GM12878 (cell line): ENCODE data around the gene ANTXR1. TPM values are rescaled to one million over a fixed set of nuclear protein-coding genes. Genes with fewer than 3 reads are reported as not detected.

Source experiments
- ATAC-seq: fragments of 200-7000 bp; cut with Tn5 transposase; 3 replicates; pipeline ENCODE4 v1.9.1; 2020; ENCODE audit warnings: mild to moderate bottlenecking, moderate library complexity
- BruUV-seq: library from RNA; stranded (reverse); fragments of 400-500 nt; replicated peaks from 2 replicates; lab custom pipeline; 2021; lab: Mats Ljungman, UMichigan
- CTCF ChIA-PET: fragments of 300-600 bp; sonication (Branson Sonifier 250); formaldehyde crosslinking; extraction: SDS; loops from one replicate; lab custom pipeline; 2021; ENCODE audit warnings: inconsistent platforms; lab: Yijun Ruan, JAX
- POLR2A ChIA-PET: fragments of 350-600 bp; formaldehyde crosslinking; extraction: SDS; loops from one replicate; lab custom pipeline; 2021; ENCODE audit warnings: inconsistent platforms; lab: Charles Lee
- RAD21 ChIA-PET: fragments of 300-600 bp; sonication (Branson Sonifier 250); formaldehyde crosslinking; loops from one replicate; lab custom pipeline; 2023; ENCODE audit warnings: antibody characterized with exemption; ENCODE audit not compliant: unreplicated experiment; lab: Charles Lee
- SMC1A ChIA-PET: fragments of 300-600 bp; sonication (Branson Sonifier 250); formaldehyde crosslinking; loops from one replicate; lab custom pipeline; 2023; ENCODE audit not compliant: unreplicated experiment, uncharacterized antibody; lab: Charles Lee
- DNase-seq: peaks from one replicate; pipeline ENCODE4 v3.0.0-alpha.2; 2011; ENCODE audit warnings: low read depth, low spot score
- FAIRE-seq: peaks from 3 replicates; lab custom pipeline; 2011; peaks lifted over from hg19 to GRCh38; lab: Jason Lieb, UNC
- H2AFZ ChIP-seq: 2 replicates; pipeline ENCODE4 v1.6.0; 2011; ENCODE audit warnings: low read depth, low read length, control low read depth; ENCODE audit not compliant: control insufficient read depth
- H3K27ac ChIP-seq: 2 replicates; pipeline ENCODE4 v1.5.1; 2011; ENCODE audit warnings: control low read depth; ENCODE audit not compliant: control insufficient read depth, insufficient read depth
- H3K27me3 ChIP-seq, 2 experiments: replicated peaks in 1 of 2; 2 replicates each; pipeline versions ENCODE4 v1.6.0 to v1.6.1; 2011; ENCODE audit warnings: low read length in 1 of 2; ENCODE audit not compliant: control insufficient read depth in 2 of 2, insufficient read depth in 2 of 2
- H3K36me3 ChIP-seq, 2 experiments: 2 replicates each; pipeline ENCODE4 v1.5.1; 2011; ENCODE audit warnings: low read length in 1 of 2; ENCODE audit not compliant: control insufficient read depth in 2 of 2, insufficient read depth in 2 of 2
- H3K4me1 ChIP-seq: 2 replicates; pipeline ENCODE4 v1.6.1; 2011; ENCODE audit warnings: mild to moderate bottlenecking, low read length, moderate library complexity, mixed read lengths; ENCODE audit not compliant: control insufficient read depth, insufficient read depth
- H3K4me2 ChIP-seq: 2 replicates; pipeline ENCODE4 v1.6.0; 2011; ENCODE audit warnings: control low read depth; ENCODE audit not compliant: control insufficient read depth, insufficient read depth
- H3K4me3 ChIP-seq: fragments of 200-600 bp; sonication (generic); 2 replicates; pipeline ENCODE4 v1.5.1; 2016
- H3K79me2 ChIP-seq: 2 replicates; pipeline ENCODE4 v1.6.0; 2011; ENCODE audit warnings: low read length; ENCODE audit not compliant: control insufficient read depth, insufficient read depth
- H3K9ac ChIP-seq: 2 replicates; pipeline ENCODE4 v1.8.0; 2011; ENCODE audit warnings: low read length, control low read depth, mixed read lengths; ENCODE audit not compliant: control insufficient read depth, insufficient read depth
- H3K9me3 ChIP-seq: replicated peaks from 3 replicates; pipeline ENCODE4 v1.5.1; 2011; ENCODE audit warnings: mild to moderate bottlenecking, low read length; ENCODE audit not compliant: control insufficient read depth, insufficient read depth
- H4K20me1 ChIP-seq: 2 replicates; pipeline ENCODE4 v1.6.0; 2011; ENCODE audit not compliant: control insufficient read depth, insufficient read depth
- CBX3 ChIP-seq: fragments of 200-600 bp; sonication (generic); IDR thresholded peaks from 2 replicates; pipeline ENCODE4 v1.6.1; 2016; ENCODE audit warnings: low read depth, borderline replicate concordance
- CEBPB ChIP-seq, 2 experiments: fragments of 150-350 bp in 1 of 2; IDR thresholded peaks; 2 replicates each; pipeline ENCODE4 v1.6.1; 2012 to 2014; ENCODE audit warnings: low read depth in 2 of 2, low read length in 2 of 2, borderline replicate concordance in 1 of 2, inconsistent platforms in 1 of 2
- CHD4 ChIP-seq: fragments of 200-600 bp; sonication (generic); IDR thresholded peaks from 2 replicates; pipeline ENCODE4 v1.6.1; 2016; ENCODE audit warnings: mild to moderate bottlenecking
- HDGF ChIP-seq: fragments of 450-650 bp; IDR thresholded peaks from 2 replicates; pipeline ENCODE4 v1.6.1; 2016; ENCODE audit warnings: antibody characterized with exemption
- IKZF2 ChIP-seq, 2 experiments: fragments of 450-650 bp; IDR thresholded peaks; 2 replicates each; pipeline ENCODE4 v1.6.1; 2017; ENCODE audit warnings: mild to moderate bottlenecking in 2 of 2, moderate library complexity in 2 of 2
- MTA3 ChIP-seq: IDR thresholded peaks from 2 replicates; pipeline ENCODE4 v1.6.1; 2012; ENCODE audit warnings: low read length, inconsistent platforms, borderline replicate concordance
- NBN ChIP-seq: fragments of 450-650 bp; IDR thresholded peaks from 2 replicates; pipeline ENCODE4 v1.6.1; 2016
- NFYA ChIP-seq: IDR thresholded peaks from 2 replicates; pipeline ENCODE4 v1.6.1; 2011; ENCODE audit warnings: low read depth, mild to moderate bottlenecking, low read length, improper control_type of control experiment, borderline replicate concordance
- PAX8 ChIP-seq: fragments of 450-650 bp; IDR thresholded peaks from 2 replicates; pipeline ENCODE4 v1.6.1; 2017; ENCODE audit warnings: mild to moderate bottlenecking, moderate library complexity
- POLR2AphosphoS5 ChIP-seq: IDR thresholded peaks from 2 replicates; pipeline ENCODE4 v1.6.1; 2011; ENCODE audit warnings: mild to moderate bottlenecking, low read length, inconsistent platforms
- RAD21 ChIP-seq: IDR thresholded peaks from 2 replicates; pipeline ENCODE4 v1.6.1; 2011; ENCODE audit warnings: mild to moderate bottlenecking, low read depth, low read length, moderate library complexity; ENCODE audit not compliant: insufficient read depth
- TBL1XR1 ChIP-seq: IDR thresholded peaks from 2 replicates; pipeline ENCODE4 v1.6.1; 2012; ENCODE audit warnings: low read depth, low read length, improper control_type of control experiment
- TCF3 ChIP-seq: IDR thresholded peaks from 2 replicates; pipeline ENCODE4 v1.6.1; 2012; ENCODE audit warnings: low read depth, mild to moderate bottlenecking, low read length, borderline replicate concordance; ENCODE audit not compliant: insufficient read depth
- ZBTB40 ChIP-seq: fragments of 450-650 bp; IDR thresholded peaks from 2 replicates; pipeline ENCODE4 v1.6.1; 2016; ENCODE audit warnings: mild to moderate bottlenecking, moderate library complexity, borderline replicate concordance
- ZNF207 ChIP-seq: fragments of 450-650 bp; IDR thresholded peaks from 2 replicates; pipeline ENCODE4 v1.6.1; 2014; ENCODE audit warnings: antibody characterized with exemption, mild to moderate bottlenecking, borderline replicate concordance
- ZNF274 ChIP-seq: IDR thresholded peaks from one replicate; pipeline ENCODE4 v1.8.0; 2011; ENCODE audit not compliant: insufficient read length, insufficient read depth
- ZNF687 ChIP-seq: fragments of 450-650 bp; IDR thresholded peaks from 2 replicates; pipeline ENCODE4 v1.6.1; 2017; ENCODE audit warnings: mild to moderate bottlenecking, moderate library complexity
- WGBS: methylation state at CpG from one replicate; pipeline ENCODE4 v1.1.6; 2016; ENCODE audit warnings: low lambda C conversion rate; ENCODE audit not compliant: insufficient replicate concordance, insufficient coverage; ENCODE audit errors: missing lambda C conversion rate; 5-methylcytosine and 5-hydroxymethylcytosine counted together
- in situ Hi-C: fragments of 300-500 bp; cut with MboI; formaldehyde crosslinking; loops from 9 replicates; pipeline ENCODE4 v1.14.3; 2018; ENCODE audit warnings: mixed read lengths
- intact Hi-C: fragments of 100-400 bp; cut with micrococcal nuclease; formaldehyde crosslinking; loops from one replicate; pipeline ENCODE4 v1.14.2; 2022; ENCODE audit not compliant: unreplicated experiment
- polyA plus RNA-seq, 11 experiments: library from polyadenylated mRNA; depleted of rRNA in 4 of 11; unstranded in 6 of 11; stranded (reverse) in 5 of 11; fragments of >200 nt; fragmentation: Nextera tagmentation in 4 of 11; fragmentation: Illumina TruSeq in 1 of 11; extraction: Ambion mirVana in 4 of 11; extraction: Trizol in 1 of 11; gene quantifications; 1 replicate in 1 of 11; 2 replicates in 10 of 11; pipeline versions ENCODE4 v1.2.1 to v1.2.3, GENCODE V29; 2011 to 2016; ENCODE audit warnings: inconsistent platforms in 2 of 11, missing spikeins in 2 of 11, low read depth in 1 of 11
- total RNA-seq, 4 experiments: library from RNA; depleted of rRNA in 3 of 4; stranded (reverse); fragments of >200 nt in 3 of 4; fragmentation: Illumina TruSeq in 1 of 4; extraction: Trizol in 1 of 4; gene quantifications; 2 replicates each; pipeline versions ENCODE4 v1.2.1 to v1.2.3, GENCODE V29; 2013 to 2021

ANTXR1 gene
- total and polyA plus RNA-seq, 10 of the 15 experiments (the other 5 are each of a cell fraction or from before 2014, with no cell fraction given) = 0.09 to 0.26 TPM; not detected in 8

GRCh38 chr2:69170661-69171060 lies 157.7 kb downstream of the ANTXR1 start:
- ChIA-PET POLR2A (no interaction called here), CTCF (no interaction called here), RAD21 (no interaction called here), SMC1A (interaction anchor here (0.6 kb wide), 1 partner anchor 17 kb away, joined by 5 read pairs; no protein-coding TSS in a partner anchor)
- H3K79me2 ChIP-seq = no peaks in the 10 kb centered on the region
- DNase-seq (no peak), FAIRE-seq (no peak), ATAC-seq (no peak)
- no peaks in the 10 kb centered on the region for H4K20me1 ChIP-seq
- H3K4me3 ChIP-seq = no peak overlapping the region
- BruUV-seq = no TSS peak
- no peak for TF ChIP-seq ZBTB40
- no peak for TF ChIP-seq TBL1XR1
- no peak for TF ChIP-seq RAD21
- TF ChIP-seq IKZF2 (IDR thresholded peaks at IDR 0.05) = no peak
- TF ChIP-seq ZNF207 = no peak
- TF ChIP-seq ZNF274 = no peak
- TF ChIP-seq CEBPB (IDR thresholded peaks at IDR 0.05; ENCODE audit: borderline replicate concordance in 1 of 2, low read depth in 2 of 2, low read length in 2 of 2) = no peak
- no peak for TF ChIP-seq TCF3
- TF ChIP-seq CBX3 = no peak
- TF ChIP-seq ZNF687 = no peak
- TF ChIP-seq CHD4 = no peak
- no peak for TF ChIP-seq NFYA
- TF ChIP-seq PAX8 = no peak
- TF ChIP-seq HDGF = no peak
- TF ChIP-seq MTA3 = no peak
- TF ChIP-seq NBN = no peak
- TF ChIP-seq POLR2AphosphoS5 = no peak
- intact Hi-C loops (no loop called here), in situ Hi-C loops (no loop called here)
- 18% methylated on average over 3 of the region's 3 CpGs for WGBS
- peaks cover 0 to 16% of the 10 kb centered on the region in 2 experiments for H3K27me3 ChIP-seq
- no peak overlapping the region for H2AFZ ChIP-seq
- no peak overlapping the region for H3K27ac ChIP-seq
- H3K9ac ChIP-seq = no peak overlapping the region
- no peaks in the 10 kb centered on the region for H3K9me3 ChIP-seq
- H3K4me2 ChIP-seq = no peak overlapping the region
- 0 out of 2 replicates have a peak, but pooled peaks cover 2% of the 10 kb centered on the region for H3K4me1 ChIP-seq
- no peaks in the 10 kb centered on the region for H3K36me3 ChIP-seq
